Esophagus squamous epithelium (tissue), 4 donors: ENCODE results near the gene FAM171A2.

Experiments used
- CTCF ChIP-seq, 6 experiments: fragments of 450-650 bp in 4 of 6; fragments of 200-600 bp in 2 of 6; sonication (generic) in 2 of 6; IDR thresholded peaks; one replicate each; pipeline ENCODE4 v1.5.1; 2016 to 2019; ENCODE audit warnings: antibody characterized with exemption in 6 of 6, mild to moderate bottlenecking in 4 of 6, moderate library complexity in 4 of 6
- POLR2A ChIP-seq, 4 donors: fragments of 450-650 bp; IDR thresholded peaks; one replicate each; pipeline ENCODE4 v1.6.1; 2017; ENCODE audit warnings: antibody characterized with exemption in 4 of 4, mild to moderate bottlenecking in 4 of 4, moderate library complexity in 3 of 4

GRCh38 chr17:44335564-44335963 lies 28.1 kb downstream of the FAM171A2 start:
- TF ChIP-seq CTCF (IDR thresholded peaks at IDR 0.05), result no peak
- no peak for TF ChIP-seq POLR2A (IDR thresholded peaks at IDR 0.05)
